Measurements from ENCODE around the gene GABRA4.
A peak's percentile ranks its signal among the peaks of the same experiment; 100 is the strongest.

The GABRA4 gene

GRCh38 chr4:46993075-46994006, at the start of gene GABRA4:
Gene GABRA4, minus strand, starts transcription at chr4:46993581. Its CDS starts 157 bp downstream, at chr4:46993424.
- no peak for DNase-seq (ENCODE audit: low read depth in 2 of 2)

GRCh38 chr4:47040828-47041227, 47.4 kb upstream of the GABRA4 start:
- DNase-seq (ENCODE audit: low read depth in 2 of 2): no peak

GRCh38 chr4:47038263-47038662, 44.9 kb upstream of the GABRA4 start:
- no peak for DNase-seq (ENCODE audit: low read depth in 2 of 2)

GRCh38 chr4:47032405-47033106, 39.2 kb upstream of the GABRA4 start:
- DNase-seq (ENCODE audit: low read depth in 2 of 2): peak; percentile 15 to 34

DNA sequence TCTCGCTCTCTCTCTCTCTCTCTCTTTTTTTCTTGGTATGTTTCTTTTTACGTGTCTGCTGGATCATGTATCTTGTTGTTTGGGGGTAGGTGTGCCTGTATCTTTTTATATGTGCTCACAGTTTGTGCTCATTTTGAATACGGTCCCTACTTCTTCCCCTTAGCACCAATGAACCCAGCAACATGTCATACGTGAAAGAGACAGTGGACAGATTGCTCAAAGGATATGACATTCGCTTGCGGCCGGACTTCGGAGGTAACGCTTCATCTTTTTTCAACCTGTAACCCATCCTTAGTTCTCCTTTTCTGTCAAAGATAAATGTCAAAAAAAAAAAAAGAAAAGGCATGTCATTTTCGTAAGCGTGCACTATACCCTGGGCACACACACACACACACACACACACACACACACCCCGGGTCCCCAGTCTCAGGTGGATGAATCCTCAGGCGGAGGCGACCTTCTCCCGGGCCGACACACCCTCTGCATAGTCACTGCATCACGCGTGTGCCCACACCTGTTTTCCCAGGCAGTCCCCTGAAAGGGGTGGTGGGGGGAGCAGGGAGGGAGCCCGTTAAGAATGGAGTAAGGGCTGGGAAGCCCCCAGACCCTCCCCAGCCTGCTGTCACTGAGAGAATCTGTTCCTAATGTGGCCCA, 38.5 kb upstream of the GABRA4 start:
- no peak for DNase-seq (ENCODE audit: low read depth in 2 of 2)

DNA sequence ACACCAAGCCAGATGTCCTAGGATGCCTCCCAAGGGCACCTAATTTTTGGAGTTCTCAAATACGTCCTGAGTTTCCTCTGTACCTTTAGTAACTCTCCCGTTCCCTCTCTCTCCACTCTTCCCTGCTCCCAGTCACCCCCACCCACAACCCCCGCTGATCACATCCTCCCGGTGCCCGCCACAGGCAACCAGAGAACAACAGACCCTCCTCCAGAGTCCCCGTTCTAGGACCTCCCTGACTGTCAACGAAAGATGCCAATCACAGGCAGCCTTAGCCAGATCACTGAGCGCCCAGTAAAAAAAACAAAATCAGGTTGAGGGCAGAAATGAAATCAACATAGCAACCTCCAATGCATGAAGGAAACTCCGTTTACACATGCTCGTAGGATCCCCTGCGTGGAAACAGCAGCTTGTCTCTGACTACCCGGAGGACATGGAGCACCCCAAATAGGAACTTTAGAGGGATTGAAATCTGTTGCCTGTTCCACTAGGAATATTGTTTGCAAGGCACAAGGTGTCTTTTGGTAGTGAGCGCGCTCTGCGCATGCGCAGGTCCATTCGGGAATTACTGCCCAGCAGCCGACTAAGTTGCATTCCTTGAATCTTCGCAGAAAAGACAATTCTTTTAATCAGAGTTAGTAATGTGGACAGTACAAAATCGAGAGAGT, 37.8 kb upstream of the GABRA4 start, which contains the start of gene GABRB1:
GABRB1 (plus strand) TSS at position 557 of the 668 bp plus-strand sequence.
- DNase-seq (ENCODE audit: low read depth in 2 of 2): no peak

GRCh38 chr4:47017494-47017893, 24.1 kb upstream of the GABRA4 start:
- no peak for DNase-seq (ENCODE audit: low read depth in 2 of 2)

DNA sequence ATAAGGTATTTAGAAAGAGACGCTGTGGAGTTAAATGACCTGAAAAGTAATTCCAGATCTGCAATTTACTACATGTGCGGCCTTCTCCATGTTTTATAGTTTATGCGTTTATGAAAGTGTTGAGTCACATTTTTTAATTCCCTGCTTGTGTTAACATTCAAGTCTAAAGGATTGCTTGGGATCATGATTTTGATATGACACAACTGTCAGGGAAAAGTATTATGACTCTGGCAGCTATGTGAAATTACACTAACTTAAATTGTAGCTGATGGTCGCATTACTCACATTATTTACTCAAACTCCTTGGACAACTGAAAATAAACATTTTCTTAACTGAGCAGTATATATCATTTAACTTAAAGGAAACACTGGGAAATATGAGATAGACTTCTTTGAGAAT, 23.7 kb upstream of the GABRA4 start:
- no peak for DNase-seq (ENCODE audit: low read depth in 2 of 2)

- DNase-seq (ENCODE audit: low read depth in 2 of 2): no peak
Observed at GRCh38 chr4:47013373-47013772, 20.0 kb upstream of the GABRA4 start.

DNA sequence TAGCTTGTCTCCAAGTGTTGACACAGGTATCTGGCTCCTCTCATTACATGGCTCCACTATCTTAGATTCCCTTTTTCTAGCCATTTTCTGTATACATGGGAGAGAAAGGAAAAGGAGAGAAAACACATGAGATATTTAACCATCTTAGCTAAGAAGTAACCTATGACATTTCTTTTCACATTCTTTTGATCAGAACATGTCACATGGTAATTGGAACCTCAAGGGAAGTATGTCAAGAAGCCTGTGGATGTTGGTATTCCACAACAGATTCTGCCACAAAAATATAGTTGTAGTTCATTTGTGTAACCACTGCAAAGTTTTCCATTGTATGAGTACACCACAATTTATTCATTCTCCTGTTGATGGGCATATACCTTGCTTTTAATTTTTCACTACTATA, 19.3 kb upstream of the GABRA4 start:
- no peak for DNase-seq (ENCODE audit: low read depth in 2 of 2)

- no peak for DNase-seq (ENCODE audit: low read depth in 2 of 2)
Observed at GRCh38 chr4:47010912-47011446, 17.6 kb upstream of the GABRA4 start.

DNA sequence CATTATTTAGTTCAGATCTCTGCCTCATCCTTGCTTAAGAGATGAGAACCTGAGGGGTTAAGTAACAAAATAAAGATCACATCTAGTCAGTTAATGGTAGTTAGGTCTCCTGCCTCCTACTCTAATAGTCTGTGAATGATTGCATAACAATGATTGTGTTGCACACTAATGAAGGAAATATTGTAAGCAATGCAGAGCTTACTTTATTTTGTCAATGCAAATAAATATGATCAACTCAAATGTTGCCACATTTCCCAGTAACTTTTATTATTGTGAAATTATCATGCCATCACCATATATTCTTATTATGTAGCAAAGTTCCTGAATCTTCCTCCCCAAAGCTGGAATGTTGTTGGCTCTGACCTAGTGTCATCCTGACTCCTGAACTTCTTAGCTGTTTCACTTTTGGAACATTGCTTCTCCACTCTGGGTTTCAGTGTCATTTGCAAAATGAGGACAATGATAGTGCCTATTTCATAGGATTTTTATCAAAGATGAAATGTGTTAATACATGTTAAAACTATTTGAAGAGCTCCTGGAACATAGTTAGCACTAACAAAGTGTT, 17.0 kb upstream of the GABRA4 start:
- DNase-seq (ENCODE audit: low read depth in 2 of 2): no peak

DNA sequence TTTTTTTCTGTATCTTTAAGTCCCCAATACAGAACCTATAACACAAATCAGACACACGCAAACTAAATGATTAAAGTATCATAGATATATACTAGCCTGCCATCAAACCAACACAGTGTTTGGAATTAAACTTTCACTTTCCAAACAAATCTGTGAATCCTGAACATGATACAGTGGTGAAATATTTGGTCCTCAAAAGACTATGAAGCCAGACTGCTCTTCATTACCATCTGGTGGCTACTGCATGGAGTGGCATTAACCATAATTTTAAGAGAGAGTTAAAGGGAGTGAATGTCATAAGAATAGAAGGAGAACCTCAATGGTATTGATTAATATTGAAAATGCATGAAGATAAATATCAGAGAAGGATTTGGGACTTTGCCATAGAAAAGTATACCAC, 9.2 kb upstream of the GABRA4 start:
- no peak for DNase-seq (ENCODE audit: low read depth in 2 of 2)

- no peak for DNase-seq (ENCODE audit: low read depth in 2 of 2)
Observed at GRCh38 chr4:47000406-47000805, 7.0 kb upstream of the GABRA4 start.

DNA sequence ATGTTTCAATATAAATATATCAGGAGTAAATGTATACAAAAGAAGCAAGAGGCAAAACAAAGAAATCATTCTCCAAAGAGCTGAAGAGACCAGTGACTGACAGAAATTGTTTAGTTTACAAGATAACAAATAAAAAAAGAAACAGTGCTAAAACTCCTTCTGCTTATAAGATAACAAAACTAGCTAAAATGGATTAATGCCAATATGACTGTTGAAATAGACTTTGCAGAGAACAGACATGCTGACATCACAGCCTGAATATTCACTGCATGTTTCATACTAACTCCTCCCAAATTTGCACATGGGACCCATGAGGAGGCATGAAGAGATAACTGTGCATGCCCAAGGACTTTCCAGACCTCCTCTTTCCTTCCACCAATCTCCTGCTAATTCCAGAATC, 6.2 kb upstream of the GABRA4 start:
- DNase-seq (ENCODE audit: low read depth in 2 of 2): no peak

DNA sequence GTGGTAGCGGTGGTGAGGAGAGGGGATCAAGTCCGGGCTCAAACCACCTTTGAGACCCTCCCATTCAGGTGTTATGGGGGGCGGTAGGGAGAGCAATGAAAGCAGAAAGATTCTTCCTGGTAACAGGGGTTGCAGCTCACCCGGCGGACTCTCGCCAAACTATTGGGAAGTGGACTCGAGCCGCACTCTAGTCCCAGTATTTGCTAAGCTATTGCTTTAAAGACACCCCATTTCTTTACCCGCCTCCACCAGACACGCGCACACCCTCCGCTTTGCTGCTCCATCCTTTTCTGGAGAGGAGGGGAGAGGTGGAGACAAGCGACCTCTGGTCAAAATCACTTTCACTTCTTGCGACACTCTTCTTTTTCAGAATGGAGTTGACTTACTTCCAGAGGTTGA, 625 bp upstream of the GABRA4 start:
- no peak for DNase-seq (ENCODE audit: low read depth in 2 of 2)

- DNase-seq (ENCODE audit: low read depth in 2 of 2): no peak
Observed at GRCh38 chr4:46992338-46992737, 1.0 kb downstream of the GABRA4 start.

- no peak for DNase-seq (ENCODE audit: low read depth in 2 of 2)
Observed at GRCh38 chr4:46986922-46987638, 6.3 kb downstream of the GABRA4 start.

DNA sequence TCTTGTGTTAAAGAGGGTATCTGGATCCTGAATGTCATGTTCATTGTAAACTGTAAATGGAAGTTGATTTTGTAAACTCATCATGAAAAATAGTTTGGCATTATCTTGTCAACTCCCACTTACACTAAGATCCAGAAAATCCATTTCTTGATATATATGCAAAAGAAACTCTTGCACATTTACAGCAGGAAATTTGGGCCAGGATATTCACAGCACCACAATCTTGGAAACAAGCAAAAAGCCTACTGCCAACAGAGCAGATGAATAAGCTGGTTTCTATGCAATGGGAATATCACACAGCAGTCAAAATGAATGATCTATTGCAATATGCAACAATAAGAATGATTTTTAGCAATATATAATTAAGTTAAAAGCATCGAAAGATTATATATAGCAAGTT, 8.6 kb downstream of the GABRA4 start:
- no peak for DNase-seq (ENCODE audit: low read depth in 2 of 2)

DNA sequence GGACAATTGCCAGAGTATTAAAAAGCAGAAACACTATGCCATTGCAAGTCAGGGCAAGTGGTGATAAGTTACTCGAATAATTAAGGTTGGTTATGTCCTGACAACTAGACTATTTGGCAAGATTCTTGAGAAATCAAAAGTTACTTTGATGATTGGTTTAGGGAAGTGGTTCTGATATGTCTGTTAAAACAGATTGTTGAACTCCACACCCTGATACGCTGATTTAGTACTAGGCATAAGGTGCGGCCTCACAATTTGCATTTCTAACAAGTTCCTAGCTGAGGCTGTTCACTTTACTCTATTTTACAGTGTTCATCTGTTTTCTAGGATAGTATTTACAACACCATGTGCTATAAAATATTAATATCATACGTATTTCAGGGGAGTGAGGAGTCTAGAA, 12.5 kb downstream of the GABRA4 start:
- DNase-seq (ENCODE audit: low read depth in 2 of 2): no peak

GRCh38 chr4:46979726-46980125, 13.7 kb downstream of the GABRA4 start:
- DNase-seq (ENCODE audit: low read depth in 2 of 2): no peak

Data from stimulated activated CD8-positive, alpha-beta memory T cell treated with anti-CD3 and anti-CD28 coated beads, Interleukin-15, amount 100 ng/mL, for 48 hours (primary cell).